H1 (cell line): ENCODE data around the gene C16orf87. TPM values are rescaled to one million over a fixed set of nuclear protein-coding genes. Genes with fewer than 3 reads are reported as not detected.

Experiments
- CTCF ChIA-PET: fragments of 300-600 bp; sonication (Branson Sonifier 250); formaldehyde crosslinking; loops from one replicate; lab custom pipeline; 2021; ENCODE audit not compliant: partially characterized antibody; lab: Charles Lee
- POLR2A ChIA-PET: fragments of 300-600 bp; sonication (Branson Sonifier 250); formaldehyde crosslinking; loops from one replicate; lab custom pipeline; 2021; ENCODE audit warnings: inconsistent platforms; ENCODE audit not compliant: partially characterized antibody; lab: Charles Lee
- DNase-seq, 2 experiments: peaks; one replicate each; pipeline versions ENCODE4 v3.0.0 to v3.0.0-alpha.2; 2010 to 2022; ENCODE audit warnings: low spot score in 2 of 2, low read depth in 1 of 2, mixed read lengths in 1 of 2
- FAIRE-seq: peaks from 2 replicates; lab custom pipeline; 2011; peaks lifted over from hg19 to GRCh38; lab: Jason Lieb, UNC
- H2AFZ ChIP-seq: 2 replicates; pipeline ENCODE4 v1.8.1; 2012; ENCODE audit warnings: low read length, inconsistent platforms
- H2AK5ac ChIP-seq: 2 replicates; pipeline ENCODE4 v1.6.1; 2013; ENCODE audit warnings: low read depth, low read length
- H2BK120ac ChIP-seq: replicated peaks from 2 replicates; pipeline ENCODE3; 2013; ENCODE audit warnings: low read depth, low read length, inconsistent platforms
- H2BK12ac ChIP-seq: 2 replicates; pipeline ENCODE4 v1.6.1; 2013; ENCODE audit warnings: low read depth, low read length
- H2BK15ac ChIP-seq: 2 replicates; pipeline ENCODE4 v1.6.1; 2013; ENCODE audit warnings: low read length
- H2BK20ac ChIP-seq: 2 replicates; pipeline ENCODE4 v1.6.1; 2013; ENCODE audit warnings: low read length
- H2BK5ac ChIP-seq: 2 replicates; pipeline ENCODE4 v1.6.1; 2013; ENCODE audit warnings: low read depth, low read length
- H3K14ac ChIP-seq: 2 replicates; pipeline ENCODE4 v1.6.1; 2013; ENCODE audit warnings: inconsistent platforms; ENCODE audit not compliant: insufficient read length
- H3K18ac ChIP-seq: 2 replicates; pipeline ENCODE4 v1.6.1; 2013; ENCODE audit warnings: low read length; ENCODE audit errors: extremely low read depth
- H3K23ac ChIP-seq: 2 replicates; pipeline ENCODE4 v1.6.1; 2013; ENCODE audit warnings: inconsistent platforms; ENCODE audit not compliant: insufficient read length
- H3K23me2 ChIP-seq: 2 replicates; pipeline ENCODE4 v1.6.1; 2013; ENCODE audit warnings: low read depth, low read length
- H3K27ac ChIP-seq: 2 replicates; pipeline ENCODE4 v1.6.1; 2011; ENCODE audit warnings: low read depth, low read length, inconsistent platforms
- H3K27me3 ChIP-seq, 4 experiments: replicated peaks in 1 of 4; 1 replicate in 1 of 4; 2 replicates in 3 of 4; pipeline versions ENCODE4 v1.6.1 to v1.8.1; 2011 to 2013; ENCODE audit warnings: low read length in 3 of 4, mild to moderate bottlenecking in 3 of 4, inconsistent platforms in 2 of 4, mixed read lengths in 2 of 4, moderate library complexity in 1 of 4; ENCODE audit not compliant: control insufficient read depth in 3 of 4, insufficient read depth in 3 of 4; ENCODE audit errors: extremely low read depth in 1 of 4
- H3K36me3 ChIP-seq, 4 experiments: 2 replicates each; pipeline versions ENCODE4 v1.6.1 to v1.8.1; 2011 to 2013; ENCODE audit warnings: mild to moderate bottlenecking in 4 of 4, low read length in 3 of 4, moderate library complexity in 2 of 4, control low read depth in 1 of 4, inconsistent platforms in 1 of 4; ENCODE audit not compliant: insufficient read depth in 4 of 4, control insufficient read depth in 2 of 4
- H3K4ac ChIP-seq: replicated peaks from 2 replicates; pipeline ENCODE3; 2013; ENCODE audit warnings: low read length, low read depth, mixed read lengths, inconsistent platforms; ENCODE audit not compliant: insufficient read length
- H3K4me1 ChIP-seq, 4 experiments: replicated peaks in 1 of 4; 1 replicate in 1 of 4; 2 replicates in 3 of 4; pipeline versions ENCODE4 v1.6.1 to v1.8.1; 2011 to 2013; ENCODE audit warnings: low read length in 3 of 4, inconsistent platforms in 2 of 4, mixed read lengths in 1 of 4; ENCODE audit not compliant: insufficient read depth in 4 of 4, control insufficient read depth in 3 of 4
- H3K4me2 ChIP-seq, 2 experiments: 2 replicates each; pipeline versions ENCODE4 v1.6.1 to v1.8.1; 2011 to 2013; ENCODE audit warnings: low read depth in 2 of 2, low read length in 2 of 2, control low read depth in 1 of 2, inconsistent platforms in 1 of 2, mild to moderate bottlenecking in 1 of 2; ENCODE audit not compliant: insufficient read depth in 1 of 2
- H3K4me3 ChIP-seq, 4 experiments: fragments of 200-600, 300-600 bp in 1 of 4; sonication (generic), shearing (Covaris generic), sonication (Bioruptor Twin) in 1 of 4; 2 replicates each; pipeline versions ENCODE4 v1.5.1 to v1.8.1; 2011 to 2016; ENCODE audit warnings: low read length in 4 of 4, low read depth in 3 of 4, control low read depth in 2 of 4, inconsistent platforms in 2 of 4, mild to moderate bottlenecking in 2 of 4, mixed read lengths in 1 of 4, moderate library complexity in 1 of 4; ENCODE audit not compliant: insufficient read depth in 2 of 4; ENCODE audit errors: extremely low read depth in 1 of 4
- H3K56ac ChIP-seq: replicated peaks from 2 replicates; pipeline ENCODE3; 2013; ENCODE audit warnings: low read depth, mild to moderate bottlenecking, mixed read lengths, low read length, inconsistent platforms; ENCODE audit not compliant: insufficient read length
- H3K79me1 ChIP-seq: 2 replicates; pipeline ENCODE4 v1.6.1; 2013; ENCODE audit warnings: low read depth, low read length, control low read depth
- H3K79me2 ChIP-seq, 2 experiments: 2 replicates each; pipeline versions ENCODE4 v1.6.1 to v1.8.1; 2012 to 2013; ENCODE audit warnings: low read length in 2 of 2, mild to moderate bottlenecking in 2 of 2, inconsistent platforms in 1 of 2; ENCODE audit not compliant: insufficient read depth in 2 of 2, control insufficient read depth in 1 of 2
- H3K9ac ChIP-seq, 4 experiments: replicated peaks in 1 of 4; 1 replicate in 1 of 4; 2 replicates in 3 of 4; pipeline versions ENCODE4 v1.6.1 to v1.8.1; 2011 to 2013; ENCODE audit warnings: low read depth in 3 of 4, low read length in 3 of 4, control low read depth in 2 of 4, mild to moderate bottlenecking in 2 of 4, moderate library complexity in 2 of 4, inconsistent platforms in 1 of 4; ENCODE audit errors: extremely low read depth in 1 of 4
- H3K9me3 ChIP-seq, 2 experiments: 2 replicates each; pipeline versions ENCODE4 v1.6.1 to v1.8.1; 2012 to 2013; ENCODE audit warnings: mild to moderate bottlenecking in 2 of 2, moderate library complexity in 2 of 2, control low read depth in 1 of 2, inconsistent platforms in 1 of 2, low read depth in 1 of 2, low read length in 1 of 2, mixed read lengths in 1 of 2; ENCODE audit not compliant: insufficient read depth in 2 of 2
- H4K20me1 ChIP-seq, 2 experiments: replicated peaks in 1 of 2; 2 replicates each; pipeline versions ENCODE3 to v1.8.1; 2011 to 2013; ENCODE audit warnings: inconsistent platforms in 2 of 2, low read length in 2 of 2, mild to moderate bottlenecking in 1 of 2; ENCODE audit not compliant: insufficient read depth in 2 of 2, control insufficient read depth in 1 of 2
- H4K5ac ChIP-seq: 2 replicates; pipeline ENCODE4 v1.6.1; 2013; ENCODE audit warnings: low read length, low read depth, mixed read lengths, inconsistent platforms; ENCODE audit not compliant: insufficient read length
- H4K8ac ChIP-seq: 2 replicates; pipeline ENCODE4 v1.8.0; 2013; ENCODE audit warnings: mild to moderate bottlenecking, moderate library complexity, low read length, inconsistent platforms; ENCODE audit not compliant: insufficient read depth; ENCODE audit errors: extremely low read depth
- H4K91ac ChIP-seq: replicated peaks from 2 replicates; pipeline ENCODE3; 2013; ENCODE audit warnings: low read length, mixed read lengths, inconsistent platforms; ENCODE audit not compliant: insufficient read length
- CBX8 ChIP-seq: fragments of 300-800, 300-1000 bp; sonication (generic); IDR thresholded peaks from 2 replicates; pipeline ENCODE4 v1.7.1; 2016; ENCODE audit warnings: low read depth, low read length, borderline replicate concordance
- E2F6 ChIP-seq: IDR thresholded peaks from 2 replicates; pipeline ENCODE4 v1.6.1; 2012; ENCODE audit warnings: inconsistent platforms
- HDAC6 ChIP-seq: IDR thresholded peaks from one replicate; pipeline ENCODE4 v1.7.1; 2012; ENCODE audit warnings: low read depth, mild to moderate bottlenecking, inconsistent platforms, low read length, moderate library complexity
- JUND ChIP-seq: IDR thresholded peaks from 2 replicates; pipeline ENCODE4 v1.6.1; 2011; ENCODE audit warnings: mild to moderate bottlenecking, improper control_type of control experiment, low read length
- MAFK ChIP-seq: IDR thresholded peaks from 2 replicates; pipeline ENCODE4 v1.6.1; 2012; ENCODE audit warnings: low read depth, mild to moderate bottlenecking, improper control_type of control experiment, low read length
- PHF8 ChIP-seq: fragments of 200-600 bp; sonication (generic); conservative IDR thresholded peaks from 2 replicates; pipeline ENCODE4 v1.7.1; 2012; ENCODE audit warnings: low read depth, mild to moderate bottlenecking, inconsistent platforms, low read length, moderate library complexity
- RFX5 ChIP-seq: IDR thresholded peaks from 2 replicates; pipeline ENCODE4 v1.6.1; 2011; ENCODE audit warnings: low read depth, low read length, improper control_type of control experiment, borderline replicate concordance
- SAP30 ChIP-seq: fragments of 300-600 bp; sonication (generic); IDR thresholded peaks from 2 replicates; pipeline ENCODE4 v1.7.1; 2012; ENCODE audit warnings: low read length, moderate library complexity, mild to moderate bottlenecking, inconsistent platforms; ENCODE audit not compliant: insufficient read depth, insufficient replicate concordance
- SIN3A ChIP-seq, 2 experiments: IDR thresholded peaks in 1 of 2; conservative IDR thresholded peaks in 1 of 2; 2 replicates each; pipeline ENCODE4 v1.6.1; 2011 to 2012; ENCODE audit warnings: low read length in 2 of 2, improper control_type of control experiment in 1 of 2, low read depth in 1 of 2, mild to moderate bottlenecking in 1 of 2
- SP1 ChIP-seq: IDR thresholded peaks from 2 replicates; pipeline ENCODE4 v1.6.1; 2011; ENCODE audit warnings: low read depth, low read length
- SP4 ChIP-seq: IDR thresholded peaks from 2 replicates; pipeline ENCODE4 v1.6.1; 2012; ENCODE audit warnings: low read length, inconsistent platforms
- TAF7 ChIP-seq: optimal IDR thresholded peaks from 2 replicates; pipeline ENCODE3; 2011; ENCODE audit warnings: low read depth, mild to moderate bottlenecking, inconsistent platforms, low read length, moderate library complexity, borderline replicate concordance
- TEAD4 ChIP-seq: IDR thresholded peaks from 2 replicates; pipeline ENCODE4 v1.6.1; 2012; ENCODE audit warnings: low read depth, low read length, inconsistent platforms, mixed read lengths
- WGBS, 2 experiments: shearing (Covaris generic) in 1 of 2; methylation state at CpG; one replicate each; pipeline versions ENCODE4 v1.1.6 to v1.1.7; 2013 to 2015; ENCODE audit warnings: low lambda C conversion rate in 2 of 2, mixed read lengths in 2 of 2, inconsistent platforms in 1 of 2, low coverage in 1 of 2, missing lambda C conversion rate in 1 of 2; ENCODE audit not compliant: insufficient replicate concordance in 2 of 2, insufficient coverage in 1 of 2, insufficient read length in 1 of 2; ENCODE audit errors: extremely low coverage in 1 of 2, missing lambda C conversion rate in 1 of 2; 5-methylcytosine and 5-hydroxymethylcytosine counted together
- polyA plus RNA-seq, 7 experiments: library from polyadenylated mRNA; depleted of rRNA in 3 of 7; stranded (reverse) in 5 of 7; unstranded in 2 of 7; fragments of >200 nt in 5 of 7; fragments of 200-250 nt in 2 of 7; gene quantifications; 1 replicate in 5 of 7; 2 replicates in 1 of 7; 4 replicates in 1 of 7; pipeline versions ENCODE4 v1.2.1 to v1.2.3, GENCODE V29; 2011 to 2013; ENCODE audit warnings: missing spikeins in 2 of 7, mixed read lengths in 2 of 7
- total RNA-seq: library from RNA; stranded (reverse); fragmentation: NEBNext Ultra II Directional; extraction: Animal tissue kit (Norgen Biotek cat#: 25700); gene quantifications from 2 replicates; pipeline ENCODE4 v1.2.1, GENCODE V29; 2021

The C16orf87 gene
- total and polyA plus RNA-seq, 2 of the 8 experiments (the other 6 are each of a cell fraction or from before 2014, with no cell fraction given): 4.8 to 21.8 TPM

GRCh38 chr16:46782320-46782719 is 48.7 kb downstream of the C16orf87 start:
- Histone ChIP-seq H2AFZ (no peak overlapping the region), H4K8ac (no peak overlapping the region; the same call in 1 of the 2 replicates), H3K27ac (no peak overlapping the region), H3K9ac (no peak overlapping the region), H2AK5ac (no peak overlapping the region), H3K4me2 (no peak overlapping the region), H2BK5ac (no peak overlapping the region), H3K79me1 (no peaks in the 10 kb centered on the region), H3K18ac (no peak overlapping the region), H3K9me3 (no peaks in the 10 kb centered on the region; a peak in 1 of 4 replicates), H3K4ac (no peak overlapping the region), H3K14ac (no peak overlapping the region), H3K56ac (no peak overlapping the region), H3K27me3 (no peaks in the 10 kb centered on the region), H3K4me1 (peaks cover 0 to 5% (median 0%) of the 10 kb centered on the region in 4 experiments; a peak in 2 of 7 replicates), H3K79me2 (no peaks in the 10 kb centered on the region), H4K5ac (no peak overlapping the region), H2BK20ac (no peak overlapping the region), H2BK120ac (no peak overlapping the region), H3K4me3 (no peak overlapping the region), H4K91ac (no peak overlapping the region), H3K23ac (no peak overlapping the region), H2BK15ac (no peak overlapping the region), H3K36me3 (no peaks in the 10 kb centered on the region), H2BK12ac (no peak overlapping the region), H3K23me2 (no peaks in the 10 kb centered on the region; the same call in 1 of the 2 replicates), H4K20me1 (no peaks in the 10 kb centered on the region)
- DNase-seq (no peak), FAIRE-seq (no peak)
- WGBS, 2 experiments: 94% methylated on average over 2 of the region's 2 CpGs; no CpG with 5 or more reads in 1 of the 2 experiments
- POLR2A ChIA-PET: interaction anchor here (1.0 to 1.1 kb wide), 2 partner anchors 10 to 55 kb away, joined by 3 to 4 read pairs; no protein-coding TSS in a partner anchor
- CTCF ChIA-PET: interaction anchor here (1.5 kb wide), 1 partner anchor 19 kb away, joined by 3 read pairs; no protein-coding TSS in a partner anchor
- TF ChIP-seq TAF7 (no peak), SIN3A (conservative IDR thresholded peaks at IDR 0.05 in 1 of 2, IDR thresholded peaks at IDR 0.05 in 1 of 2; ENCODE audit: low read depth in 1 of 2, low read length in 2 of 2) (no peak), MAFK (no peak), PHF8 (no peak), SAP30 (no peak), HDAC6 (no peak), RFX5 (no peak), E2F6 (no peak), JUND (no peak), CBX8 (no peak), TEAD4 (no peak), SP4 (no peak), SP1 (no peak)
